Measurements from ENCODE around the gene C1QB.

Gene C1QB

GRCh38 chr1:22633697-22634463 is 19.2 kb upstream of the C1QB start:
- no peak for DNase-seq (ENCODE audit: low spot score)
- FAIRE-seq = no peak

GRCh38 chr1:22635436-22635835 is 17.6 kb upstream of the C1QB start:
- FAIRE-seq (no peak), DNase-seq (ENCODE audit: low spot score) (no peak)

- DNase-seq (ENCODE audit: low spot score) (no peak), FAIRE-seq (no peak)
Observed at GRCh38 chr1:22636353-22636752, 16.7 kb upstream of the C1QB start, which contains the start of gene C1QA. Gene C1QA (plus strand): TSS chr1:22636628. CDS start chr1:22637617, 989 bp downstream.

- DNase-seq (ENCODE audit: low spot score) = no peak
- no peak for FAIRE-seq
Observed at GRCh38 chr1:22636927-22637326, 16.1 kb upstream of the C1QB start.

- FAIRE-seq (no peak), DNase-seq (ENCODE audit: low spot score) (no peak)
Observed at GRCh38 chr1:22637907-22638445, 15.1 kb upstream of the C1QB start.

GRCh38 chr1:22638476-22639234 is 14.4 kb upstream of the C1QB start:
- FAIRE-seq = no peak
- DNase-seq (ENCODE audit: low spot score) = no peak

- DNase-seq (ENCODE audit: low spot score) (no peak), FAIRE-seq (no peak)
Observed at GRCh38 chr1:22639286-22639685, 13.8 kb upstream of the C1QB start.

GRCh38 chr1:22641247-22641646 is 11.8 kb upstream of the C1QB start:
- DNase-seq (ENCODE audit: low spot score) (no peak), FAIRE-seq (no peak)

- FAIRE-seq = no peak
Observed at GRCh38 chr1:22641906-22642636, 11.0 kb upstream of the C1QB start.

GRCh38 chr1:22643381-22643780 is 9.7 kb upstream of the C1QB start, which contains the start of gene C1QC:
Gene C1QC (plus strand): TSS chr1:22643633. CDS start chr1:22644024, 391 bp downstream.
- no peak for DNase-seq (ENCODE audit: low spot score)
- FAIRE-seq = no peak

More at GRCh38 chr1:22641906-22642636, 11.0 kb upstream of the C1QB start:
- DNase-seq (ENCODE audit: low spot score) = no peak

GRCh38 chr1:22643928-22644327 is 9.1 kb upstream of the C1QB start:
- FAIRE-seq (no peak), DNase-seq (ENCODE audit: low spot score) (no peak)

GRCh38 chr1:22645931-22646330 is 7.1 kb upstream of the C1QB start:
- FAIRE-seq (no peak), DNase-seq (ENCODE audit: low spot score) (no peak)

- DNase-seq (ENCODE audit: low spot score) (no peak), FAIRE-seq (no peak)
Observed at GRCh38 chr1:22646384-22646783, 6.7 kb upstream of the C1QB start.

- DNase-seq (ENCODE audit: low spot score) (no peak), FAIRE-seq (no peak)
Observed at GRCh38 chr1:22650089-22650693, 2.8 kb upstream of the C1QB start.

- FAIRE-seq = no peak
- no peak for DNase-seq (ENCODE audit: low spot score)
Observed at GRCh38 chr1:22651941-22652856, 837 bp upstream of the C1QB start.

- DNase-seq (ENCODE audit: low spot score) = no peak
- FAIRE-seq = no peak
Observed at GRCh38 chr1:22654692-22655091, 1.7 kb downstream of the C1QB start.

- FAIRE-seq (no peak), DNase-seq (ENCODE audit: low spot score) (no peak)
Observed at GRCh38 chr1:22658385-22659163, 5.5 kb downstream of the C1QB start.

GRCh38 chr1:22660716-22661241 is 7.7 kb downstream of the C1QB start:
- DNase-seq (ENCODE audit: low spot score) (no peak), FAIRE-seq (no peak)

- DNase-seq (ENCODE audit: low spot score) = no peak
- FAIRE-seq = no peak
Observed at GRCh38 chr1:22661880-22662279, 8.8 kb downstream of the C1QB start.
